ENCODE measurements around the gene ZNF562. TPM values are rescaled to one million over a fixed set of nuclear protein-coding genes. Genes with fewer than 3 reads are reported as not detected.
"Not testable (repeated sequence)": the region's sequence is repeated elsewhere in the genome, so short reads cannot be mapped to it uniquely, and the experiment has no call there.

ZNF562 gene
- total and polyA plus RNA-seq, 8 donors = 3.9 to 22.4 (median 12.3) TPM

DNA sequence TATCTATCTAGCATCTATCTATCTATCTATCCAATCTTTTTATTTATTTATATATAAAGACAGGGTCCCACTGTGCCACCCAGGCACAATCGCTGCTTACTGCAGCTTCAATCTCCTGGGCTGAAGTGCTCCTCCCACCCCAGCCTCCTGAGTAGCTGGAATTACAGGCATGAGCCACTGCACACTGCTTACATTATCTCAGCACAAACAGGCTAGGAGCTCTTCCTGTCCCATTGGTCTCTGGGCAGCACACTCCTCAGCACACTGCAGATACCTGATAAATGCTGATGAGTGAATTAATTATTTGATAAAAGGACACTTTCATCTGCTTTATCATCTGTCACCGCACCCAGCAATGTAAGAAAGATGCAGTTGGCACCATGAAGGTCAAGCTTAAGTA, 16.1 kb downstream of the ZNF562 start:
- 86 to 90% methylated on average over 2 of the region's 2 CpGs for WGBS, 2 donors
- TF ChIP-seq CTCF (IDR thresholded peaks at IDR 0.05) = no peak
- Histone ChIP-seq H3K9me3 (no peaks in the 10 kb centered on the region), H3K4me1 (no peaks in the 10 kb centered on the region), H3K36me3 (peaks cover 16 to 43% (median 29%) of the 10 kb centered on the region in 3 donors), H3K4me3 (no peak overlapping the region), H3K27me3 (no peaks in the 10 kb centered on the region), H3K27ac (no peak overlapping the region)
- no peak for DNase-seq
- ATAC-seq = no peak
- intact Hi-C loops (cut with DNase I) = no loop called here
- FAIRE-seq = no peak

- intact Hi-C loops (cut with DNase I) = not testable (repeated sequence)
Observed at GRCh38 chr19:9653066-9653555, 21.8 kb downstream of the ZNF562 start.

DNA sequence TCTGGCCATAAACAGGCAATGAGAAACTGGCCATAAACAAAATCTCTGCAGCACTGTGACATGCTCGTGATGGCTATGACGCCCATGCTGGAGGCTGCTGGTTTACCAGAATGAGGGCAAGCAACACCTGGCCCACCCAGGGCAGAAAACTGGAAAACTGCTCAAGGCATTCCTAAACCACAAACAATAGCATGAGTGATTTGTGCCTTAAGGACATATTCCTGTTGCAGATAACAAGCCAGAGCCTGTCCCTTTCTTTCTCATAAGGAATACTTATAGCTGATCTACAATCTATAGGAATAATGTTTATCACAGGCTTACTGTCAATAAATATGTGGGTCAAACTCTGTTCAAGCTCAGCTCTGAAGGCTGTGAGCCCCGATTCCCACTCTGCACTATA, 23.4 kb downstream of the ZNF562 start:
- H3K27ac ChIP-seq; FAIRE-seq; H3K27me3 ChIP-seq; H3K9me3 ChIP-seq; H3K4me1 ChIP-seq; DNase-seq; H3K4me3 ChIP-seq; intact Hi-C loops (cut with DNase I); ATAC-seq: not testable (repeated sequence)
- H3K36me3 ChIP-seq = peaks cover 11 to 47% (median 47%) of the 10 kb centered on the region in 3 donors
- 97 to 100% methylated on average over 3 of the region's 3 CpGs for WGBS, 2 donors

More at GRCh38 chr19:9653066-9653555, 21.8 kb downstream of the ZNF562 start:
- FAIRE-seq, H3K27me3 ChIP-seq, DNase-seq, ATAC-seq, H3K27ac ChIP-seq, H3K9me3 ChIP-seq, H3K4me3 ChIP-seq, H3K4me1 ChIP-seq: not testable (repeated sequence)
- WGBS, 2 donors = 98 to 99% methylated on average over 5 of the region's 5 CpGs
- peaks cover 11 to 56% (median 47%) of the 10 kb centered on the region in 3 donors for H3K36me3 ChIP-seq

GRCh38 chr19:9650345-9650744, 24.6 kb downstream of the ZNF562 start:
- H3K36me3 ChIP-seq = peaks cover 8 to 36% (median 35%) of the 10 kb centered on the region in 3 donors
- ATAC-seq = no peak
- H3K27ac ChIP-seq = no peak overlapping the region
- no peak for DNase-seq
- H3K4me3 ChIP-seq = no peak overlapping the region
- H3K4me1 ChIP-seq = no peaks in the 10 kb centered on the region
- intact Hi-C loops (cut with DNase I) = no loop called here
- no peaks in the 10 kb centered on the region for H3K27me3 ChIP-seq
- TF ChIP-seq CTCF (IDR thresholded peaks at IDR 0.05) = no peak
- 84 to 96% methylated on average over 5 of the region's 5 CpGs for WGBS, 2 donors
- no peak for FAIRE-seq
- H3K9me3 ChIP-seq = peaks cover 0 to 2% (median 0%) of the 10 kb centered on the region in 4 donors

DNA sequence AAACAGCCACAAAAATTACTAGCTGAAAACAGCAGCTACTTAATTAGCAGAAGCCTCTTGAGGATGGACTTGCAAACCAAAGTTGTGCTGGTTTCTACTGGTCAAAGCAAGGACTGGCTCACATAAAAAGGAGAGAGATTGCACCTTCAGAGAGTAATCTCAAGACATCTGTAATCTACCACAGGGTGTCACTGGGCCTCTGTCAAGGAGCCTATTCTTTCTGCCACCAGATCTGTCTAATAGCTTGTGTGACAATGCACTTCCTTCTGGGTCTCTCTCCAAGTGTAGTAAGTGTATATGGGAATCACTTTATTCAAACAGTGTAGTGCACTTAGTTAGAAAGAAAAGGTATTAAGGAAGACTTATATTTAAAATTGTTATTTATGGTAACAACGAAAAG, 29.4 kb downstream of the ZNF562 start:
- WGBS, 2 donors = 82 to 91% methylated on average over 1 of the region's 1 CpG
- no peaks in the 10 kb centered on the region for H3K9me3 ChIP-seq
- H3K36me3 ChIP-seq = peaks cover 0 to 1% (median 0%) of the 10 kb centered on the region in 3 donors
- H3K4me3 ChIP-seq = no peak overlapping the region
- H3K4me1 ChIP-seq = no peaks in the 10 kb centered on the region
- H3K27ac ChIP-seq = no peak overlapping the region
- intact Hi-C loops (cut with DNase I) = no loop called here
- H3K27me3 ChIP-seq = no peaks in the 10 kb centered on the region
- TF ChIP-seq CTCF (IDR thresholded peaks at IDR 0.05) = no peak
- DNase-seq (no peak), FAIRE-seq (no peak), ATAC-seq (no peak)

DNA sequence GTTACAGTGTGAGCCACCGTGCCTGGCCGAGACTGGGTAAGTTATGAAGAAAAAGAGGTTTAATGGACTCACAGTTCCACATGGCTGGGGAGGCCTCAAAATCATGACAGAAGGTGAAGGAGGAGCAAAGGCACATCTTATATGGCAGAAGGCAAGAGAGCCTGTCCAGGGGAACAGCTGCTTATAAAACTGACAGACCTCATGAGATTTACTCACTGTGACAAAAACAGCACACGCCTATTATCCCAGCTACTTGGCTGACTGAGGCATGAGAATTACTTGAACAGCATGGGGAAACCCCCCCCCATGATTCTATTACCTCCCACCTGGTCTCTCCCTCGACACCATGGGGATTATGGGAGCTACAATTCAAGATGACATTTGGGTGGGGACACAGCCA, 30.4 kb downstream of the ZNF562 start:
- H3K27me3 ChIP-seq = no peaks in the 10 kb centered on the region
- H3K4me1 ChIP-seq = no peaks in the 10 kb centered on the region
- DNase-seq = no peak
- H3K36me3 ChIP-seq = no peaks in the 10 kb centered on the region
- TF ChIP-seq CTCF (IDR thresholded peaks at IDR 0.05) = no peak
- H3K4me3 ChIP-seq = no peak overlapping the region
- no peak for ATAC-seq
- no peaks in the 10 kb centered on the region for H3K9me3 ChIP-seq
- intact Hi-C loops (cut with DNase I) = no loop called here
- no peak for FAIRE-seq
- WGBS, 2 donors = 91 to 94% methylated on average over 4 of the region's 4 CpGs
- no peak overlapping the region for H3K27ac ChIP-seq

Measured in pancreas (tissue), 10 donors.